Neural progenitor cell (in vitro differentiated cells): ENCODE measurements around the gene MRPL23.

Experiments
- CTCF ChIP-seq: fragments of 200-600 bp; sonication (generic); IDR thresholded peaks from 2 replicates; pipeline ENCODE4 v1.5.1; 2017; ENCODE audit warnings: antibody characterized with exemption, mild to moderate bottlenecking
- EZH2 ChIP-seq: fragments of 200-600 bp; sonication (generic); IDR thresholded peaks from 2 replicates; pipeline ENCODE4 v1.6.1; 2017; ENCODE audit warnings: antibody characterized with exemption, mild to moderate bottlenecking, moderate library complexity

- TF ChIP-seq CTCF = no peak
- no peak for TF ChIP-seq EZH2
These were observed 22.3 kb upstream of the MRPL23 start for GRCh38 chr11:1924646-1925372.
